ENCODE data around the gene SEC24D.

Gene SEC24D

DNA sequence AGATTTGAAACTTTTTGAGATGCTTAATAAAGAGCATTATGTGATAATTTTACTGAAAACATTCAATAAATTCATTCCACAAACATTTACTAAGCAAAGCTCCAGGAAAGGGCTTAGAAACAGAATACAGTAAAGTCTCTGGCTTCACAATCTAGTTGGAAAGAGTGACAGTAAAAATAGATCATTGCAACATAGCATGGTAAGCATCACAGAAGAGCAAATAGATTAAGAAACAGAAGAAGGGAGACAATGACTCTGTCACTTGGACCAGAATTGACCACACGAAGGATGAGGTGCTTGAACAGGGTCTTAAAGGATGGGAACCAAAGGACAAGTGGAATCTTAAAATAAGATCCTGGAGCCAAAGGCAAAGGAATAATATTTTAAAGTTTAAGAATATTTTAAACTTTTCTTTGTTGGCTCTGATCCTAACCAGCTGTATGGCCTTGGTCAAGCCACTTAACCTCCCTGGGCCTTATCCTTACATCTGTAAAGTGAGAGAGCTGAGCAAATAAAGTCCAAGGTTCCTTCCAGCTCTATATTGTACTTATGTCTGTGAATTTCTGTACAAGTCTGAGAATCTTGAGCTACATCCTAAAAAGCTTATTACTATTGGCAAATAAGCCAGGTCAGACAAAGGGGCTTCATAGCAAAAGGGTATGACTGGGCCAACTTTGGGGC, 33.9 kb downstream of the SEC24D start:
- no peak overlapping the region for H3K4me2 ChIP-seq (ENCODE audit: low read depth, low read length, poor library complexity, severe bottlenecking)
- H3K36me3 ChIP-seq (ENCODE audit: insufficient read depth, low read length), result peaks cover 49% of the 10 kb centered on the region; the same call in 1 of the 2 replicates
- H3K9ac ChIP-seq (ENCODE audit: low read depth, low read length, poor library complexity, severe bottlenecking), result no peak overlapping the region
- H2AFZ ChIP-seq (ENCODE audit: low read length), result no peak overlapping the region
- H3K27me3 ChIP-seq (ENCODE audit: insufficient read depth, low read length, poor library complexity, severe bottlenecking), result no peaks in the 10 kb centered on the region
- no peaks in the 10 kb centered on the region for H3K9me3 ChIP-seq (ENCODE audit: insufficient read depth, low read depth, low read length)
- no peaks in the 10 kb centered on the region for H3K4me1 ChIP-seq (ENCODE audit: insufficient read depth, low read length, poor library complexity, severe bottlenecking)
- H3K9me2 ChIP-seq (replicated peaks; ENCODE audit: low read depth, low read length), result no peaks in the 10 kb centered on the region
- no peaks in the 10 kb centered on the region for H4K20me1 ChIP-seq (ENCODE audit: insufficient read depth, low read length, poor library complexity, severe bottlenecking)
- no peaks in the 10 kb centered on the region for H3F3A ChIP-seq (ENCODE audit: low read depth)
- no peak for TF ChIP-seq EZH2phosphoT487 (IDR thresholded peaks at IDR 0.05; ENCODE audit: borderline replicate concordance)
- TF ChIP-seq, protein P1, sequence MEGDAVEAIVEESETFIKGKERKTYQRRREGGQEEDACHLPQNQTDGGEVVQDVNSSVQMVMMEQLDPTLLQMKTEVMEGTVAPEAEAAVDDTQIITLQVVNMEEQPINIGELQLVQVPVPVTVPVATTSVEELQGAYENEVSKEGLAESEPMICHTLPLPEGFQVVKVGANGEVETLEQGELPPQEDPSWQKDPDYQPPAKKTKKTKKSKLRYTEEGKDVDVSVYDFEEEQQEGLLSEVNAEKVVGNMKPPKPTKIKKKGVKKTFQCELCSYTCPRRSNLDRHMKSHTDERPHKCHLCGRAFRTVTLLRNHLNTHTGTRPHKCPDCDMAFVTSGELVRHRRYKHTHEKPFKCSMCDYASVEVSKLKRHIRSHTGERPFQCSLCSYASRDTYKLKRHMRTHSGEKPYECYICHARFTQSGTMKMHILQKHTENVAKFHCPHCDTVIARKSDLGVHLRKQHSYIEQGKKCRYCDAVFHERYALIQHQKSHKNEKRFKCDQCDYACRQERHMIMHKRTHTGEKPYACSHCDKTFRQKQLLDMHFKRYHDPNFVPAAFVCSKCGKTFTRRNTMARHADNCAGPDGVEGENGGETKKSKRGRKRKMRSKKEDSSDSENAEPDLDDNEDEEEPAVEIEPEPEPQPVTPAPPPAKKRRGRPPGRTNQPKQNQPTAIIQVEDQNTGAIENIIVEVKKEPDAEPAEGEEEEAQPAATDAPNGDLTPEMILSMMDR (conservative IDR thresholded peaks at IDR 0.05; ENCODE audit: low read length), result no peak
- H3K79me2 ChIP-seq (ENCODE audit: insufficient read depth, low read length), result no peaks in the 10 kb centered on the region
- H3K4me3 ChIP-seq (ENCODE audit: low read length, poor library complexity, severe bottlenecking), result no peak overlapping the region

DNA sequence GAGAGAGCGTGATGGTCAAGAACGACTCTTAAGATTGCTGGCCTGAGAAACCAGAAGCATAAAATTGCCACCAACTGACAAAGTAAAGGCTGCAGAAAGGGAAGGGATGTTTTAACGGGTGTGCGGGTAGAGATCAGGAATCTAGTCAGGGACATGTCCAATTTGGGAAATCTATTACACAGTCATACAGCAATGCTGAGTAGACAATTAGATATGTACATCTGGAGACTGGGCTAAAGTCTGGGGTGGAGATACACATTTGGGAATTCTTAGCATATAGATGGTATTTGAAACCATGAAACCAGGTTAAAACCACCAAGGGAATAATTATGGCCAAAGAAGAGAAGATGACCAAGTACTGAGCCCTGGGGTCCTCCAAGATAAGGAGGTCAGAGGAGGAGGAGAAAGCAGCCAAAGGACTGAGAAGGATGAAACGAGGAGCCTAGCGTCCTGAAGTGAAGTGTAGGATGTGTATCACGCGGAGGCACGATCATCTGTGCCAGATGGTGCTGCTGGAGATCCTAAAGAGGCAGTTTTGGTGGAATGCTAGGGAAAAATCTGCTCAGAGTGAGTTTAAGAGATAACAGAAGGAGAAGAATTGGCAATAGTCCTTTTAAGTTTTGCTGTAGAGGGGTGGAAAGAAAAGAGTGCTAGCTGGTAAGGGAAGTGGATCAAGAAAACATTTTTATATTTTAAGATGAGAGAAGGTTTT, 36.5 kb downstream of the SEC24D start:
- Histone ChIP-seq H4K20me1 (ENCODE audit: insufficient read depth, low read length, poor library complexity, severe bottlenecking) (no peaks in the 10 kb centered on the region), H3K9ac (ENCODE audit: low read depth, low read length, poor library complexity, severe bottlenecking) (no peak overlapping the region), H3K36me3 (ENCODE audit: insufficient read depth, low read length) (peaks cover 48% of the 10 kb centered on the region; the same call in 1 of the 2 replicates), H3K4me2 (ENCODE audit: low read depth, low read length, poor library complexity, severe bottlenecking) (no peak overlapping the region), H3K27me3 (ENCODE audit: insufficient read depth, low read length, poor library complexity, severe bottlenecking) (no peaks in the 10 kb centered on the region), H2AFZ (ENCODE audit: low read length) (no peak overlapping the region), H3F3A (ENCODE audit: low read depth) (no peaks in the 10 kb centered on the region), H3K4me1 (ENCODE audit: insufficient read depth, low read length, poor library complexity, severe bottlenecking) (no peaks in the 10 kb centered on the region), H3K9me3 (ENCODE audit: insufficient read depth, low read depth, low read length) (no peaks in the 10 kb centered on the region), H3K9me2 (replicated peaks; ENCODE audit: low read depth, low read length) (no peaks in the 10 kb centered on the region), H3K79me2 (ENCODE audit: insufficient read depth, low read length) (no peaks in the 10 kb centered on the region), H3K4me3 (ENCODE audit: low read length, poor library complexity, severe bottlenecking) (no peak overlapping the region)
- TF ChIP-seq, protein P1 (conservative IDR thresholded peaks at IDR 0.05; ENCODE audit: low read length), result no peak
- no peak for TF ChIP-seq EZH2phosphoT487 (IDR thresholded peaks at IDR 0.05; ENCODE audit: borderline replicate concordance)

DNA sequence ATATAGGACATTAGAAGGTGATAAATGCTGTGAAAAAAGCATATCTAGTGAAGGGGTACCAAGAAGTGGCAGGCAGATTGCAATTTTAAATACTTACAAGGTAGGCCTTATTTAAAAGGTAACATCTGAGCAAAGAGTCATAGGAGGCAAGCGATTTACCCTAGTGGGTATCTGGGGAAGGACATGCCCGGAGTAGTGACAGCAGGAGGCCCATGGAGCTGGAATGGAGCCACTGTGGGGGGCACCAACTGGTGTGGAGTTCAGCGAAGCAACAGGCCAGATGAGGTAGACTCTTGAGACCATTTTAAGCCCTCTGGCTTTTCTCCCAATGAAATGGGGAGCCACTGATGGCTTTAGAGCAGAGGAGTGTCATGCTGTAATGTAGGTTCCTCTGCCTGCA, 37.3 kb downstream of the SEC24D start:
- no peak overlapping the region for H3K4me2 ChIP-seq (ENCODE audit: low read depth, low read length, poor library complexity, severe bottlenecking)
- no peaks in the 10 kb centered on the region for H4K20me1 ChIP-seq (ENCODE audit: insufficient read depth, low read length, poor library complexity, severe bottlenecking)
- H3K4me1 ChIP-seq (ENCODE audit: insufficient read depth, low read length, poor library complexity, severe bottlenecking), result no peaks in the 10 kb centered on the region
- H3K36me3 ChIP-seq (ENCODE audit: insufficient read depth, low read length), result peaks cover 48% of the 10 kb centered on the region; the same call in 1 of the 2 replicates
- H3K9me3 ChIP-seq (ENCODE audit: insufficient read depth, low read depth, low read length), result no peaks in the 10 kb centered on the region
- H3K79me2 ChIP-seq (ENCODE audit: insufficient read depth, low read length), result no peaks in the 10 kb centered on the region
- no peak overlapping the region for H2AFZ ChIP-seq (ENCODE audit: low read length)
- no peak overlapping the region for H3K9ac ChIP-seq (ENCODE audit: low read depth, low read length, poor library complexity, severe bottlenecking)
- no peaks in the 10 kb centered on the region for H3K9me2 ChIP-seq (replicated peaks; ENCODE audit: low read depth, low read length)
- TF ChIP-seq, protein P1 (conservative IDR thresholded peaks at IDR 0.05; ENCODE audit: low read length), result no peak; the same call in 1 of the 2 replicates
- no peak for TF ChIP-seq EZH2phosphoT487 (IDR thresholded peaks at IDR 0.05; ENCODE audit: borderline replicate concordance)
- no peaks in the 10 kb centered on the region for H3F3A ChIP-seq (ENCODE audit: low read depth)
- H3K27me3 ChIP-seq (ENCODE audit: insufficient read depth, low read length, poor library complexity, severe bottlenecking), result no peaks in the 10 kb centered on the region
- no peak overlapping the region for H3K4me3 ChIP-seq (ENCODE audit: low read length, poor library complexity, severe bottlenecking)
